PC-9 (cell line): ENCODE measurements around the gene TUBGCP2. TPM values are rescaled to one million over a fixed set of nuclear protein-coding genes. Genes with fewer than 3 reads are reported as not detected.
A peak's percentile ranks its signal among the peaks of the same experiment; 100 is the strongest.

Source experiments
- BruUV-seq: library from RNA; stranded (reverse); fragments of 400-500 nt; replicated peaks from 2 replicates; lab custom pipeline; 2021; lab: Mats Ljungman, UMichigan
- CTCF ChIA-PET: fragments of 300-600 bp; sonication (Branson Sonifier 250); formaldehyde crosslinking; loops from one replicate; lab custom pipeline; 2022; ENCODE audit warnings: antibody characterized with exemption; lab: Charles Lee
- POLR2A ChIA-PET: fragments of 300-600 bp; sonication (Branson Sonifier 250); formaldehyde crosslinking; loops from one replicate; lab custom pipeline; 2022; ENCODE audit warnings: antibody characterized with exemption; ENCODE audit not compliant: unreplicated experiment; lab: Charles Lee
- DNase-seq, 2 experiments: peaks; one replicate each; pipeline versions ENCODE4 v3.0.0 to v3.0.0-alpha.2; 2015 to 2022; ENCODE audit warnings: mixed read lengths in 1 of 2
- H2AFZ ChIP-seq: fragments of 200-600 bp; sonication (generic); 2 replicates; pipeline ENCODE4 v1.8.1; 2017; ENCODE audit warnings: antibody characterized with exemption
- H3F3A ChIP-seq: fragments of 200-600 bp; sonication (generic); 2 replicates; pipeline ENCODE4 v1.8.1; 2017; ENCODE audit warnings: antibody characterized with exemption, mild to moderate bottlenecking, low read depth; ENCODE audit not compliant: insufficient read depth
- H3K27ac ChIP-seq: fragments of 200-600 bp; sonication (generic); 2 replicates; pipeline ENCODE4 v1.6.1; 2016; ENCODE audit warnings: mixed run types
- H3K27me3 ChIP-seq: fragments of 200-600 bp; sonication (generic); 2 replicates; pipeline ENCODE4 v1.6.1; 2016; ENCODE audit warnings: low read depth, mixed run types; ENCODE audit not compliant: insufficient read depth
- H3K36me3 ChIP-seq: fragments of 200-600 bp; sonication (generic); 2 replicates; pipeline ENCODE4 v1.6.1; 2016; ENCODE audit warnings: low read depth, mixed run types
- H3K4me1 ChIP-seq: fragments of 200-600 bp; sonication (generic); replicated peaks from 2 replicates; pipeline ENCODE4 v1.6.1; 2016; ENCODE audit warnings: mixed run types; ENCODE audit not compliant: insufficient read depth
- H3K4me2 ChIP-seq: fragments of 200-600 bp; sonication (generic); 2 replicates; pipeline ENCODE4 v1.6.1; 2017; ENCODE audit warnings: mixed run types
- H3K4me3 ChIP-seq: fragments of 200-600 bp; sonication (generic); 2 replicates; pipeline ENCODE4 v1.6.1; 2016; ENCODE audit warnings: mixed run types
- H3K79me2 ChIP-seq: fragments of 200-600 bp; sonication (generic); 2 replicates; pipeline ENCODE4 v1.6.1; 2017; ENCODE audit warnings: low read depth, mixed run types
- H3K9me2 ChIP-seq: fragments of 200-600 bp; sonication (generic); 2 replicates; pipeline ENCODE4 v1.8.1; 2017; ENCODE audit warnings: mild to moderate bottlenecking; ENCODE audit not compliant: insufficient read depth
- H3K9me3 ChIP-seq: fragments of 200-600 bp; sonication (generic); 2 replicates; pipeline ENCODE4 v1.8.1; 2016; ENCODE audit warnings: low read depth; ENCODE audit not compliant: insufficient read depth
- H4K20me1 ChIP-seq: fragments of 200-600 bp; sonication (generic); 2 replicates; pipeline ENCODE4 v1.8.1; 2017; ENCODE audit not compliant: insufficient read depth
- EZH2 ChIP-seq: fragments of 200-600 bp; sonication (generic); IDR thresholded peaks from 2 replicates; pipeline ENCODE4 v1.8.0; 2017; ENCODE audit warnings: antibody characterized with exemption, low read depth
- intact Hi-C: fragments of 100-400 bp; cut with micrococcal nuclease; formaldehyde crosslinking; loops from one replicate; pipeline ENCODE4 v1.10.0; 2022; ENCODE audit not compliant: unreplicated experiment
- total RNA-seq: library from RNA; stranded (reverse); gene quantifications from 2 replicates; pipeline ENCODE4 v1.2.3, GENCODE V29; 2021
- TF ChIP-seq, protein P1 (sequence below): fragments of 200-600 bp; sonication (generic); conservative IDR thresholded peaks from 2 replicates; pipeline ENCODE4 v1.6.1; 2017; ENCODE audit warnings: mixed run types, antibody characterized with exemption, mild to moderate bottlenecking, moderate library complexity

The TUBGCP2 gene
- total RNA-seq, 1 experiment from 2014 or later, result 52.8 TPM

DNA sequence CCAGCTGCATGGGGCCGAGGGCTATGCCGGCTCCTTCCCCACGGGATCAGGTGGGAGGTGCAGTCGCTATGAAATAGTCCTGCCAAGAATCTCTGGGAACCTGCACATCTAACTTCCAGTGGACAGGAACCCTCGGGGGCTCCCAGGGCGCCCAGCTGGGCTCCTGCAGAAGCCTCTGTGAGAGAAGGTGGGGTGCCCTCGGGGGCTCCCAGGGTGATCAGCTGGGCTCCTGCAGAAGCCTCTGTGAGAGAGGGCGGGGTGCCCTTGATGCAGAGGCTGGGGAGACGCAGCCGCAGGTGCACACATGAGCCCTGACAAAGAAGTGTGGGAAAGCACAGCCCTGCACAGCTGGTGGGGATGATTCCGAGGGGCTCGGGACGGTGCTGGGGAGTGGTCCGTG, 65.1 kb downstream of the TUBGCP2 start:
- CTCF ChIA-PET, result no interaction called here
- no peaks in the 10 kb centered on the region for H3K9me3 ChIP-seq
- H3K4me1 ChIP-seq, result no peaks in the 10 kb centered on the region
- BruUV-seq, result no TSS peak
- H3K27me3 ChIP-seq, result peaks cover 5% of the 10 kb centered on the region; the same call in 1 of the 2 replicates
- H3F3A ChIP-seq, result no peaks in the 10 kb centered on the region
- H3K36me3 ChIP-seq, result no peaks in the 10 kb centered on the region
- H3K4me2 ChIP-seq, result no peak overlapping the region
- TF ChIP-seq EZH2, result no peak
- TF ChIP-seq, protein P1, sequence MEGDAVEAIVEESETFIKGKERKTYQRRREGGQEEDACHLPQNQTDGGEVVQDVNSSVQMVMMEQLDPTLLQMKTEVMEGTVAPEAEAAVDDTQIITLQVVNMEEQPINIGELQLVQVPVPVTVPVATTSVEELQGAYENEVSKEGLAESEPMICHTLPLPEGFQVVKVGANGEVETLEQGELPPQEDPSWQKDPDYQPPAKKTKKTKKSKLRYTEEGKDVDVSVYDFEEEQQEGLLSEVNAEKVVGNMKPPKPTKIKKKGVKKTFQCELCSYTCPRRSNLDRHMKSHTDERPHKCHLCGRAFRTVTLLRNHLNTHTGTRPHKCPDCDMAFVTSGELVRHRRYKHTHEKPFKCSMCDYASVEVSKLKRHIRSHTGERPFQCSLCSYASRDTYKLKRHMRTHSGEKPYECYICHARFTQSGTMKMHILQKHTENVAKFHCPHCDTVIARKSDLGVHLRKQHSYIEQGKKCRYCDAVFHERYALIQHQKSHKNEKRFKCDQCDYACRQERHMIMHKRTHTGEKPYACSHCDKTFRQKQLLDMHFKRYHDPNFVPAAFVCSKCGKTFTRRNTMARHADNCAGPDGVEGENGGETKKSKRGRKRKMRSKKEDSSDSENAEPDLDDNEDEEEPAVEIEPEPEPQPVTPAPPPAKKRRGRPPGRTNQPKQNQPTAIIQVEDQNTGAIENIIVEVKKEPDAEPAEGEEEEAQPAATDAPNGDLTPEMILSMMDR, result no peak
- no peaks in the 10 kb centered on the region for H3K9me2 ChIP-seq
- H3K79me2 ChIP-seq, result no peaks in the 10 kb centered on the region
- no peaks in the 10 kb centered on the region for H4K20me1 ChIP-seq
- no peak overlapping the region for H3K4me3 ChIP-seq
- no peak overlapping the region for H3K27ac ChIP-seq
- H2AFZ ChIP-seq, result no peak overlapping the region
- POLR2A ChIA-PET, result no interaction called here
- DNase-seq, result no peak
- intact Hi-C loops, result no loop called here

- Histone ChIP-seq H3K4me1 (no peaks in the 10 kb centered on the region), H3K36me3 (no peaks in the 10 kb centered on the region), H3K9me3 (no peaks in the 10 kb centered on the region), H3K27me3 (peaks cover 8% of the 10 kb centered on the region; the same call in 1 of the 2 replicates), H3K27ac (no peak overlapping the region), H3K9me2 (no peaks in the 10 kb centered on the region), H3K4me3 (no peak overlapping the region), H3K79me2 (no peaks in the 10 kb centered on the region), H4K20me1 (no peaks in the 10 kb centered on the region), H2AFZ (no peak overlapping the region), H3K4me2 (no peak overlapping the region), H3F3A (no peaks in the 10 kb centered on the region)
- TF ChIP-seq, protein P1, result no peak
- no peak for TF ChIP-seq EZH2
- DNase-seq, result no peak
- ChIA-PET CTCF (no interaction called here), POLR2A (no interaction called here)
- no TSS peak for BruUV-seq
- intact Hi-C loops, result no loop called here
Observed at GRCh38 chr10:133242611-133243356, 65.9 kb downstream of the TUBGCP2 start.

DNA sequence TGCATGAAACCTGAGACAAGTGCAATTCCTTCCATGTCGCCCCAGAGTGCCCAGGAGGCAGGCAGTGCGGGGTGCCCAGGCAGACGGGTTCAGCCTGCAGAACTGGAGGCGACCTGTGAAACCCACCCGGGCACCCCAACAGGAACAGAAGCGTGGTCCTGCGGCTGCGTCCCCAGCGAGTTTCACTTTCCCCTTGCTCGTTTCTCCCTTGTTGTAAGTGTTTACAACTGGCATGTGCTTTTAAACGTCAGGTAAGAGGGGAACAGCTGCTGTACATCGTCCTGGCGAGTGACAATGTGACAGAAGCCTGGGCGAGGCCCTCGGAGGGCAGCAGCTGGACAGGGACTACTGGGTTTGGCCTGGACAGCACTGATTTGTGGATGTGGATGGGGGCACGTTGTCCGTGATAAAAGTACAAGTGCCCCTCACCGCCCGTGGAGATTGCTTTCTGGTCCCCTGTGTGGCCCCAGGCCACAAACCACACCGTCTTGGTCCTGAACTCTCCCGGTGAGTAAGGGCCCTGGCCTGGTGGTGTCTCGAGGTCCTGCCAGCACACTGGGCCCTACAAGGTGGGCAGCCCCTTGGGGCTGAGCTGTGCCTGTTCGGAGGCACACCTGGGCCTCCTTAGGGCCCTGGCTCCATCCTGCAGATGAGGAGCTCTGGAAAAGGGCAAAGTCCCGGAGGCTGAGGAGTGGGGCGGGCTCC, 67.0 kb downstream of the TUBGCP2 start:
- Histone ChIP-seq H2AFZ (no peak overlapping the region), H3F3A (no peaks in the 10 kb centered on the region), H3K79me2 (no peaks in the 10 kb centered on the region), H3K9me3 (no peaks in the 10 kb centered on the region), H3K4me3 (no peak overlapping the region), H3K4me2 (peak overlapping the region; percentile 56), H4K20me1 (no peaks in the 10 kb centered on the region), H3K4me1 (no peaks in the 10 kb centered on the region), H3K36me3 (no peaks in the 10 kb centered on the region), H3K9me2 (no peaks in the 10 kb centered on the region), H3K27ac (no peak overlapping the region), H3K27me3 (peaks cover 11% of the 10 kb centered on the region)
- DNase-seq, result no peak
- ChIA-PET POLR2A (no interaction called here), CTCF (no interaction called here)
- TF ChIP-seq, protein P1, result no peak
- no peak for TF ChIP-seq EZH2
- BruUV-seq, result no TSS peak
- intact Hi-C loops, result no loop called here
